Measurements from ENCODE around the gene RCSD1. TPM values are rescaled to one million over a fixed set of nuclear protein-coding genes. Genes with fewer than 3 reads are reported as not detected.

The RCSD1 gene
- total and polyA plus RNA-seq, 5 experiments from 2014 or later, result 121 to 156 (median 132) TPM

GRCh38 chr1:167701510-167701909, 71.5 kb downstream of the RCSD1 start:
- Mint-ChIP-seq H3K36me3 (peaks cover 4 to 97% (median 21%) of the 10 kb centered on the region in 3 donors), H3K27me3 (no peaks in the 10 kb centered on the region), H3K4me1 (peaks cover 14 to 29% (median 19%) of the 10 kb centered on the region in 4 donors), H3K27ac (peak overlapping the region in 7 of 10 donors; percentile 5 to 75 (median 57)), H3K9me3 (no peaks in the 10 kb centered on the region), H3K4me3 (no peak overlapping the region)
- DNase-seq (no peak), ATAC-seq (no peak)
- POLR2A ChIA-PET, result no interaction called here

- H3K27ac Mint-ChIP-seq, result peak overlapping the region in 8 of 10 donors; percentile 51 to 91 (median 76)
- H3K36me3 Mint-ChIP-seq, result peaks cover 4 to 95% (median 13%) of the 10 kb centered on the region in 3 donors
- DNase-seq (no peak), ATAC-seq (no peak)
- H3K9me3 Mint-ChIP-seq, result no peaks in the 10 kb centered on the region
- POLR2A ChIA-PET, result no interaction called here
- H3K4me1 Mint-ChIP-seq, result peaks cover 17 to 38% (median 23%) of the 10 kb centered on the region in 4 donors
- no peak overlapping the region for H3K4me3 Mint-ChIP-seq
- H3K27me3 Mint-ChIP-seq, result no peaks in the 10 kb centered on the region
These were observed 73.5 kb downstream of the RCSD1 start for GRCh38 chr1:167703557-167703956.

GRCh38 chr1:167704715-167705114, 74.7 kb downstream of the RCSD1 start:
- no peak for DNase-seq

GRCh38 chr1:167705250-167705649, 75.2 kb downstream of the RCSD1 start:
- no peak for ATAC-seq
- DNase-seq, result no peak
- H3K9me3 Mint-ChIP-seq, result no peaks in the 10 kb centered on the region
- POLR2A ChIA-PET, result interaction anchor here (1.2 kb wide), 1 partner anchor 10 kb away, joined by 4 read pairs; no protein-coding TSS in a partner anchor
- H3K27ac Mint-ChIP-seq, result peak overlapping the region in 6 of 10 donors; percentile 8 to 73 (median 48)
- no peak overlapping the region for H3K4me3 Mint-ChIP-seq
- no peaks in the 10 kb centered on the region for H3K27me3 Mint-ChIP-seq
- peaks cover 11 to 51% (median 23%) of the 10 kb centered on the region in 4 donors for H3K4me1 Mint-ChIP-seq
- peaks cover 0 to 78% (median 0%) of the 10 kb centered on the region in 3 donors for H3K36me3 Mint-ChIP-seq

More at GRCh38 chr1:167704715-167705114, 74.7 kb downstream of the RCSD1 start:
- ATAC-seq, result no peak
- POLR2A ChIA-PET, result no interaction called here
- Mint-ChIP-seq H3K36me3 (peaks cover 2 to 83% (median 5%) of the 10 kb centered on the region in 3 donors), H3K4me3 (no peak overlapping the region), H3K4me1 (peaks cover 15 to 49% (median 26%) of the 10 kb centered on the region in 4 donors), H3K27ac (peak overlapping the region in 6 of 10 donors; percentile 11 to 91 (median 79)), H3K9me3 (no peaks in the 10 kb centered on the region), H3K27me3 (no peaks in the 10 kb centered on the region)

GRCh38 chr1:167706363-167706762, 76.3 kb downstream of the RCSD1 start:
- no peak overlapping the region for H3K4me3 Mint-ChIP-seq
- no peaks in the 10 kb centered on the region for H3K9me3 Mint-ChIP-seq
- POLR2A ChIA-PET, result interaction anchor here (1.2 kb wide), 1 partner anchor 9 kb away, joined by 4 read pairs; no protein-coding TSS in a partner anchor
- ATAC-seq, result no peak
- H3K27me3 Mint-ChIP-seq, result no peaks in the 10 kb centered on the region
- H3K4me1 Mint-ChIP-seq, result peaks cover 11 to 51% (median 23%) of the 10 kb centered on the region in 4 donors
- peak overlapping the region in 8 of 10 donors; percentile 13 to 71 (median 48) for H3K27ac Mint-ChIP-seq
- DNase-seq, result no peak
- H3K36me3 Mint-ChIP-seq, result peaks cover 0 to 66% (median 0%) of the 10 kb centered on the region in 3 donors

- peak overlapping the region; percentile 52 to 88 (median 73) for H3K27ac Mint-ChIP-seq
- peaks cover 11 to 51% (median 23%) of the 10 kb centered on the region in 4 donors for H3K4me1 Mint-ChIP-seq
- ATAC-seq (no peak), DNase-seq (no peak)
- POLR2A ChIA-PET, result interaction anchor here (1.4 kb wide), 1 partner anchor 14 kb away, joined by 3 read pairs; the partner anchor contains the start of gene MPZL1
- peaks cover 0 to 58% (median 0%) of the 10 kb centered on the region in 3 donors for H3K36me3 Mint-ChIP-seq
- H3K27me3 Mint-ChIP-seq, result no peaks in the 10 kb centered on the region
- no peak overlapping the region for H3K4me3 Mint-ChIP-seq
- no peaks in the 10 kb centered on the region for H3K9me3 Mint-ChIP-seq
These were observed 77.2 kb downstream of the RCSD1 start for GRCh38 chr1:167706931-167707877.

GRCh38 chr1:167707942-167708341, 77.9 kb downstream of the RCSD1 start:
- Mint-ChIP-seq H3K27ac (peak overlapping the region in 9 of 10 donors; percentile 52 to 88 (median 75)), H3K4me1 (peaks cover 11 to 49% (median 23%) of the 10 kb centered on the region in 4 donors), H3K36me3 (peaks cover 0 to 52% (median 0%) of the 10 kb centered on the region in 3 donors), H3K9me3 (no peaks in the 10 kb centered on the region), H3K4me3 (no peak overlapping the region), H3K27me3 (no peaks in the 10 kb centered on the region)
- POLR2A ChIA-PET, result interaction anchor here (1.4 kb wide), 1 partner anchor 14 kb away, joined by 3 read pairs; the partner anchor contains the start of gene MPZL1
- no peak for DNase-seq
- ATAC-seq, result no peak

- DNase-seq (no peak), ATAC-seq (no peak)
- peak overlapping the region; percentile 35 to 88 (median 75) for H3K27ac Mint-ChIP-seq
- H3K4me1 Mint-ChIP-seq, result peaks cover 9 to 46% (median 24%) of the 10 kb centered on the region in 4 donors
- no peaks in the 10 kb centered on the region for H3K9me3 Mint-ChIP-seq
- no peak overlapping the region for H3K4me3 Mint-ChIP-seq
- POLR2A ChIA-PET, result interaction anchor here (0.7 to 1.4 kb wide), 2 partner anchors 13 to 56 kb away, joined by 3 read pairs; partner anchors contain the start of gene MPZL1
- H3K27me3 Mint-ChIP-seq, result peaks cover 0 to 2% (median 0%) of the 10 kb centered on the region in 5 donors
- H3K36me3 Mint-ChIP-seq, result peaks cover 0 to 42% (median 0%) of the 10 kb centered on the region in 3 donors
These were observed 78.9 kb downstream of the RCSD1 start for GRCh38 chr1:167708940-167709389.

GRCh38 chr1:167710836-167711235, 80.8 kb downstream of the RCSD1 start:
- no peak for ATAC-seq
- POLR2A ChIA-PET, result no interaction called here
- Mint-ChIP-seq H3K36me3 (peaks cover 0 to 26% (median 3%) of the 10 kb centered on the region in 3 donors), H3K4me1 (peaks cover 20 to 54% (median 37%) of the 10 kb centered on the region in 4 donors), H3K4me3 (no peak overlapping the region), H3K27ac (no peak overlapping the region), H3K27me3 (peaks cover 0 to 9% (median 0%) of the 10 kb centered on the region in 5 donors), H3K9me3 (peaks cover 0 to 7% (median 0%) of the 10 kb centered on the region in 9 donors)
- no peak for DNase-seq

- Mint-ChIP-seq H3K4me1 (peaks cover 22 to 53% (median 39%) of the 10 kb centered on the region in 4 donors), H3K27ac (peak overlapping the region in 1 of 10 donors; percentile 8)
- POLR2A ChIA-PET, result no interaction called here
These were observed 81.8 kb downstream of the RCSD1 start for GRCh38 chr1:167711797-167712196.

GRCh38 chr1:167713330-167714081, 83.5 kb downstream of the RCSD1 start:
- ATAC-seq, result no peak
- peaks cover 0 to 3% (median 3%) of the 10 kb centered on the region in 3 donors for H3K36me3 Mint-ChIP-seq
- H3K4me3 Mint-ChIP-seq, result peak overlapping the region; percentile 82 to 99 (median 94)
- peak overlapping the region; percentile 65 to 100 (median 84) for H3K27ac Mint-ChIP-seq
- peaks cover 21 to 44% (median 39%) of the 10 kb centered on the region in 4 donors for H3K4me1 Mint-ChIP-seq
- peaks cover 0 to 9% (median 0%) of the 10 kb centered on the region in 5 donors for H3K27me3 Mint-ChIP-seq
- POLR2A ChIA-PET, result interaction anchor here (0.6 to 2.3 kb wide), 5 partner anchors 11 to 227 kb away, joined by 3 to 8 read pairs (median 5); no protein-coding TSS in a partner anchor
- peak in 3 of 10 donors; percentile 25 to 33 (median 27) for DNase-seq
- H3K9me3 Mint-ChIP-seq, result peaks cover 0 to 7% (median 0%) of the 10 kb centered on the region in 9 donors

More at GRCh38 chr1:167711797-167712196, 81.8 kb downstream of the RCSD1 start:
- DNase-seq (no peak), ATAC-seq (no peak)
- peaks cover 0 to 7% (median 0%) of the 10 kb centered on the region in 9 donors for H3K9me3 Mint-ChIP-seq
- H3K4me3 Mint-ChIP-seq, result peak overlapping the region in 1 of 10 donors; percentile 6
- peaks cover 0 to 9% (median 0%) of the 10 kb centered on the region in 5 donors for H3K27me3 Mint-ChIP-seq
- peaks cover 0 to 17% (median 3%) of the 10 kb centered on the region in 3 donors for H3K36me3 Mint-ChIP-seq

Data from naive thymus-derived CD8-positive, alpha-beta T cell (primary cell).